Subcutaneous adipose tissue (tissue), 4 donors: ENCODE data around the gene EPB41L2. TPM values are rescaled to one million over a fixed set of nuclear protein-coding genes. Genes with fewer than 3 reads are reported as not detected.

Source experiments
- CTCF ChIP-seq: fragments of 450-650 bp; IDR thresholded peaks from one replicate; pipeline ENCODE4 v1.5.1; 2016; ENCODE audit warnings: low read depth, mild to moderate bottlenecking, control low read depth, antibody characterized with exemption, moderate library complexity
- total RNA-seq, 4 donors: library from RNA; depleted of rRNA; stranded (reverse); fragments of >200 nt; gene quantifications; one replicate each; pipeline ENCODE4 v1.1.0, GENCODE V29; 2016

Gene EPB41L2
- total RNA-seq, 4 donors from 2014 or later = 124 to 189 (median 160) TPM

GRCh38 chr6:131007286-131007685, 55.8 kb downstream of the EPB41L2 start:
- no peak for TF ChIP-seq CTCF

- no peak for TF ChIP-seq CTCF
Measured at GRCh38 chr6:131005439-131006016, 57.5 kb downstream of the EPB41L2 start.

GRCh38 chr6:131004936-131005335, 58.1 kb downstream of the EPB41L2 start:
- TF ChIP-seq CTCF = no peak

GRCh38 chr6:131004387-131004755, 58.7 kb downstream of the EPB41L2 start:
- TF ChIP-seq CTCF = no peak

- no peak for TF ChIP-seq CTCF
Measured at GRCh38 chr6:131003488-131004386, 59.3 kb downstream of the EPB41L2 start.

- no peak for TF ChIP-seq CTCF
Measured at GRCh38 chr6:131002661-131002980, 60.4 kb downstream of the EPB41L2 start.

- no peak for TF ChIP-seq CTCF
Measured at GRCh38 chr6:131001945-131002660, 60.9 kb downstream of the EPB41L2 start.
